NCI-H2029 treated with DMSO at 0.1 percent for 48 hours (cell line): Measurements from ENCODE around the gene SRGAP1.
"Not testable (repeated sequence)": the region's sequence is repeated elsewhere in the genome, so short reads cannot be mapped to it uniquely, and the experiment has no call there.

Experiments
- DNase-seq: peaks from one replicate; lab custom pipeline; 2025; lab: John Stamatoyannopoulos, UW

SRGAP1 gene

DNA sequence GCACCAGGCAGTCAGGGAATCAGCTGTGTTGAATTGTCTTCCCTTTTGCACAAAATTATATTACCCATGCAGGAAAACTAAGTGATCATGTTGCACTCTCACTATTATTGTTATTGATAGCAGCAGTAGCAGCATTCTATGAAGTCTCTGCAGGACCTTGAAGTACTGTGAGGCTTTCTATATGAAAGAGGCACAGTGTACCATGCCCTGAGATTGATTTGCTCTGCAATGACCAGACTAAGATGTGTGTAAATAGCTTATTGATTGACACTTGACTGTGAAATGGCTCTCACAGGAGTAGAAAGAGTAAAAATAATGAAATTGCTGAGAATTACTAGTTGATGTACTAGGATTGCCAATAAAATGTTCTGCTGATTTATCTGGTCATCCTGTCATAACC lies 277.7 kb downstream of the SRGAP1 start:
- DNase-seq = no peak

DNA sequence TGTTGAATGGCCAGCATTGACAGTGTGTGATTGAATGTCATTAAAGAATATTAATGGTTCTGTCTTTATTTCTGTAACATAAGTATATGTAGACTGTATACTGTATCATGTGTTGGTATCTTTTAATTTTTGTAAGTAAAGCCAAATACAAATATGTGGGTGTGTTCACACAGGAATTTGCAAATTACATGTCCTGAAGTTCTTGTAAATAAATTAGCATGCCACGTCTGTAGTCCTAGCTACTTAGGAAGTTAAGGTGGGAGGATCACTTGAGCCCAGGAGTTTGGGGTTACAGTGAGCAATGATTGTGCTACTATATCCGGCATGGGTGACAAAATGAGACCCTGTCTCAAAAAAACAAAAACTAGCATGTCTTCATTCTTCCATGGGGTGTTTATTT lies 278.5 kb downstream of the SRGAP1 start:
- no peak for DNase-seq

DNA sequence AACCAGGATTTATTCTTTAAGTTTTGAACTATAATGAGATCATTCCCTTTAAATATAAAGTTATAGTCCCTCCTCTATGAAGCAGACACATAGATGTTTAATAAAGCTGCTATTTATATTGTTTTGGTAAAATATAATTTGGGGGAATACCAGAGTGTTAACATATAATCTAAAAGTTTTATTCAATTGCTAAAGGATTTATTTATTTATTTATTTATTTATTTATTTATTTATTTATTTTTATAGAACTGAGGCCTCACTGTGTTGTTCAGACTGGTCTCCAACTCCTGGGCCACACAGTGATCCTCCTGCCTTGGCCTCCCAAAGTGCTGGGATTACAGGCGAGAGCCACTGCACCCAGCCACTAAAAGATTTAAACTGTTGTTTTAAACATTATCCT lies 278.9 kb downstream of the SRGAP1 start:
- no peak for DNase-seq

DNA sequence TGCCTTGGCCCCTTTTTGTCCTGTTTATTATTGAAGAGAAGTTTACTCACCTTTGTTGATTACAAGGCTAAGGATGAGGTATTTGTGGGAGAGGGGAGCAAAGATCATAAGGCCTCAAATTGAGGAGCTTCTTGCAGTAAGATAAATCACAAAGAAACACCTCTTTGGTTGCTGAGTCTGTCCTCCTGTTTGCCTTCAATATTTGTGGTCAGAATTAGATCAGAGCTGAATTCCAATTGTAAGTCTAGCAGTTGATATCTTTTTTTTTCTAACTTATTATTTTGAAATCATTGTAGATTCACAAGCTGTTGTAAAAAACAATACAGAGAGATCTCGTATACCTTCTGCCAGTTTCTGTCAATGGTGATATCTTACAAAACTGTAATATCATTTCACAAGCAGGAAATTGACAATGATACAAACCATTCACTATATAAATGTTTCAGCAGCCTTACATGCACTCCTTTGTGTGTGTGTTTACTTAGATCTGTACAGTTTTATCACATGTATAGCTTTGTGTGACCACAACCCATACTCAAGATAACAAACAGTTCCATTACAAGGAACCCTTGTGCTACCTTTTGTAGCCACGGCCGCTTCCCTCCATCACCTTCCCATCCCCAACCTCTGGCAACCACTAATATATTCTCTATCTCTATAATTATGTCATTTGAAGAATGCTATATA lies 280.2 kb downstream of the SRGAP1 start:
- peak; percentile 51 for DNase-seq

DNA sequence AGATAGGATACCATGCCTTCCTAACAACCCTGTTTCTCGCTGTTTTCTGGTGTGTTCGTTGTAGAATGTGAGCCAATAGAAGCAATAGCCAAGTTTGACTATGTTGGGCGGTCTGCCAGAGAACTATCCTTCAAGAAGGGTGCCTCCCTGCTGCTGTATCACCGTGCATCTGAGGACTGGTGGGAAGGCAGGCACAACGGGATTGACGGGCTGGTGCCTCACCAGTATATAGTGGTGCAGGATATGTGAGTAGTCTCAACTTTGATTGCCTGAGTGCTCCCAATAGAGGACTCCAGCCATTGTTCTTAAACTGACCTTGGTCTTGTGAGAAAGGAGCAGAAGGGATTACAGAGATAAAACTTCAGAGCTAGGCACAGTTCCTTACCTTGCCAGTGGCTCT lies 281.4 kb downstream of the SRGAP1 start:
- DNase-seq = no peak

DNA sequence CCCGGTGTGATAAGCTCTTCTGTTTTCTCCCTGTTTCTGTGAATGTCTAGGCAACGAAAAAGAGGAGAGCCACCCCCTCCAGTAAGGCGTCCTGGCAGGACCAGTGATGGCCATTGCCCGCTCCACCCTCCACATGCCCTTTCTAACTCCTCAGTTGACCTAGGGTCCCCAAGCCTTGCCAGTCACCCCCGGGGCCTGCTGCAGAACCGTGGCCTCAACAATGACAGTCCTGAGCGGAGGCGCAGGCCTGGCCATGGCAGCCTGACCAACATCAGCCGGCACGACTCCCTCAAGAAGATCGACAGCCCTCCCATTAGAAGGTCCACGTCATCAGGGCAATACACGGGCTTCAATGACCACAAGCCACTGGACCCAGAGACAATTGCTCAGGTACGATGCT lies 283.3 kb downstream of the SRGAP1 start:
- DNase-seq = no peak

DNA sequence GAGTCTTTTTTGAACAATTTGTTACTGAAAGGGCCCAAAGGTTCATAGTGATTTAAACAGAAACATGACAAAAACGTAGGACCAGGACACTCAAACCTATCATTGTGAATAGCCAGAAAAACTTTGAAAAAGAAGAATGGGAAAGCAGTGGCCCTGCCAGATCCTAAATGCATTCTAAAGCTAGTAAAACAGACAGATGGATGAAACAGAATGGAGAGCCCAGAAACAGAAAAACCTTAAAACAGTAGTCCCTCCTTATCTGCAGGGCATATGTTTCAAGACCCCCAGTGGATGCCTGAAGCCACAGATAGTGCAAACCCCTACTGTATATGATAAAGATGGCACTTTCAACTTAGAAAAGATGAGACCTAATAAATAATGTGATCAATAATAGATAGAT lies 283.9 kb downstream of the SRGAP1 start:
- no peak for DNase-seq

DNA sequence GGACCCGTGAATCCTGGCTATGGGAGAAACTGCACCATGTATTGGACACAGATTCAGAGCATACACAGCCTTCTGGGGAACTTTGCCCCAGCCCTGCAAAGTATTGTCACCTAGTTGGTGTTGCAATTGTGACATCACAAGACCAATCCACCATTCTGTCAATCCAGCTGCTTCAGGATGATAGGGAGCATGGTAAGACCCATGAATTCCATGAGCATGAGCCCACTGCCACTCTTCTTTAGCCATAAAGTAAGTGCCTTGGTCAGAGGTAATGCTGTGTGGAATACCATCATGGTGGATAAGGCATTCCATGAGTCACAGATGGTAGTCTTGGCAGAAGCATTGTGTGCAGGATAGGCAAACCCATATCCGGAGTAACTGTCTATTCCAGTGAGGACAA lies 286.0 kb downstream of the SRGAP1 start:
- DNase-seq = not testable (repeated sequence)

DNA sequence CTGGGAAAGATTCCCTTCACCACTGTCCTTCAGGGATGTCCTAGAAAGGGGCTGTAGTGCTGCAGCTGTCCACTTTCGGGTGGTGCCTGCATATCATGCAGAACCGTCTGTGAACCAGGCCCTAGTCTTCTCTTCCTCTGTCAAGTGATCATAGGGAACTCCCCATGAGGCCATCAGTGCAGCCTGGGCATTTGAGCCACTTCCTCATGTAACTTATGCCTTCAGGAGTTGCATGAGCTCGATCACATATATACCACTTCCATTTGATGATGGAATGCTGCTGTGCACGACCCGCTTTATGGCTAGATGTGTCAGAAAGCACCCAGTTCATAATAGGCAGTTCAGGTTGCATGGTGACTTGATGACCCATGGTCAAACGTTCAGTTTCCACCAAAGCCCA lies 287.0 kb downstream of the SRGAP1 start:
- not testable (repeated sequence) for DNase-seq

DNA sequence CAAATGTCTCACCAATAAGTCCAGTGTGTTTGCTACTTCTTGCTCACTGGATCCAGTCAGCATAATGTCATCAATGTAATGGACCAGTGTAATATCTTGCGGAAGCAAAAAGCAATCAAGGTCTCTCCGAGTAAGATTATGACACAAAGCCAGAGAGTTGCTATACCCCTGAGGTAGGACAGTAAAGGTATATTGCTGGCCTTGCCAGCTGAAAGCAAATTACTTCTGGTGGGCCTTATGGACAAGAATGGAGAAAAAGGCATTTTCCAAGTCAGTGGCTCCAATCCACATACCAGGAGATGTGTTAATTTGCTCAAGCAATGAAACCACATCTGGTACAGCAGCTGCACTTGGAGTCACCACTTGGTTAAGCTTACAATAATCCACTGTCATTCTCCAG lies 288.2 kb downstream of the SRGAP1 start:
- DNase-seq = not testable (repeated sequence)

DNA sequence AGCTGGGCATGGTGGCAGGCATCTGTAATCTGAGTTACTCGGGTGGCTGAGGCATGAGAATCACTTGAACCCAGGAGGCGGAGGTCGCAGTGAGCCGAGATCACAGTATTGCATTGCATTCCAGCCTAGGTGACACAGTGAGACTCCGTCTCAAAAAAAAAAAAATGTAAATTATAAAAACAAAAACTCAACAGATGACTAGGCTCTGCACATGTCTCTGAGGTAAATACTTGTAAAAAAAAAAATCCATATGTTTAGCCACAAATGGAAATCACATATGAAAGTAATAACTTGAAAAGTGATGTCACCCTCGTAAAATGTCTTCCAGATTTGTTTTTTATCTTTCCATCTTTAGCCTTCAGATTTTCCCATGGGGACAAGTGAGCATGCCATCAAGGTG lies 292.6 kb downstream of the SRGAP1 start:
- no peak for DNase-seq

DNA sequence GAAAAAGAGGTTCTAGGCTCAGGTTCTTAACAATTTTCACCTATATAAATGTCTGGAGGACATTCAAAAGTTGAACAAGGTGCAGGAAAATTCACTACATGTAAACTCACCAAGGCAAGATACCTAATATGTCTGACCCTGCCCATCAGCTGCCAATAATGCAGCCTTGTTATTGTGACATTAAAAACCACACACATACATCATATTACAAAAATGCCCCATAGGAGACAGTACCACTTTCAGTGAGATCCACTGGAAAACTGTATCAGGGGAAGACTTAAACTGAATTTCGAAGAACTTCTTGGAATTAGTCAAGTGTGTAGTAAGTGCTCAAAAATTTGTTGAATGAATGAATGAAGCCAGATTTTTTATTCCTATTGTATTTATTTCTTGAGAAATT lies 294.5 kb downstream of the SRGAP1 start:
- DNase-seq = no peak

DNA sequence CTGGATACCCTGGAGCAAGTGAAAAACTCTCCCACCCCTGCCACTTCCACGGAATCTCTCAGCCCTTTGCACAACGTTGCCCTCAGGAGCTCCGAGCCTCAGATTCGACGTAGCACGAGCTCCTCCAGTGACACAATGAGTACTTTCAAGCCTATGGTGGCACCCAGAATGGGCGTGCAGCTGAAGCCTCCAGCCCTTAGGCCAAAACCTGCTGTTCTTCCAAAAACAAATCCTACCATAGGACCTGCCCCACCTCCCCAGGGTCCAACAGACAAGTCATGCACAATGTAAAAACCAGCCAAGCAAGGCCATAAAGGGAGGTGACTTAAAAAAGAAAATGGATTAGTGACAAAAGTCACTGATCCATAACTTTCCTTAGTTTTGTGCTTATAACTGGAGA lies 297.9 kb downstream of the SRGAP1 start:
- DNase-seq = no peak

DNA sequence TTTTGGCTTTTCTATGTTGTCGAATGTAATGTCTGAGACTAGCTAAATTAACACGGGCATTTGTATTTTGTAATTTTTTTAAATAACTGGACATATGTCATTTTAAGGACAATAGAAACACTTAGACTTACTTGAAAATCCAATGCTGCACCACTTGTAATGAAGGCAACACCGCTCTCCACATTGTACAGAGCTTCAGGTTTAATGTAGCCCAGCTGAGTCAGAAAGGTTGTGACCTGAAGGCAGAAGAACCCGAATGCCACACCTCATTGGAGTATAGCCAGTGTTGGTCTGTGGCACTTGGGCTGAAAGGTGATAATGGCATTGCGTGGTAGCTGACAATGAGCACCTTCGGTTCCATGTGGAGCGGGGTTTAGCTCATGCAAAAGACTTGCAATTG lies 298.3 kb downstream of the SRGAP1 start:
- no peak for DNase-seq

DNA sequence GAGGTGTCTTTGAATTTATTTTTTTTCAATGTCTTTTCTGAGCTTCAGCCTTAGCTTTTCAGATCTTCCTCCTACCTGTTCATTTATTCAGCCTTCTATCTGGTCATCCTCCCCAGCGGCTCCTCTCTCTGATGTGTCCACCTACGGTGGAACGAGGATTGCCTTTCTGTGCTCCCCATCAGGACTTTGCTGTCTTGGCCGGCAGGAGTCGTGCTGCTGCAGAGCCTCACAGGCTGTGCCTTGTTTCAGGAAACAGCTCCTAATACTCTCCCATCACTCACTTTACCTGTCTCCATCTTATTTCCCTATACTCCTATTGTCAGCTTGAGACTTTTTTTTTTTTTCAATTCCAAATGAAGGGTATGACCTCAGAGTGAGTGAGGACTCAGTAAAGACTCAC lies 300.7 kb downstream of the SRGAP1 start:
- DNase-seq = no peak

DNA sequence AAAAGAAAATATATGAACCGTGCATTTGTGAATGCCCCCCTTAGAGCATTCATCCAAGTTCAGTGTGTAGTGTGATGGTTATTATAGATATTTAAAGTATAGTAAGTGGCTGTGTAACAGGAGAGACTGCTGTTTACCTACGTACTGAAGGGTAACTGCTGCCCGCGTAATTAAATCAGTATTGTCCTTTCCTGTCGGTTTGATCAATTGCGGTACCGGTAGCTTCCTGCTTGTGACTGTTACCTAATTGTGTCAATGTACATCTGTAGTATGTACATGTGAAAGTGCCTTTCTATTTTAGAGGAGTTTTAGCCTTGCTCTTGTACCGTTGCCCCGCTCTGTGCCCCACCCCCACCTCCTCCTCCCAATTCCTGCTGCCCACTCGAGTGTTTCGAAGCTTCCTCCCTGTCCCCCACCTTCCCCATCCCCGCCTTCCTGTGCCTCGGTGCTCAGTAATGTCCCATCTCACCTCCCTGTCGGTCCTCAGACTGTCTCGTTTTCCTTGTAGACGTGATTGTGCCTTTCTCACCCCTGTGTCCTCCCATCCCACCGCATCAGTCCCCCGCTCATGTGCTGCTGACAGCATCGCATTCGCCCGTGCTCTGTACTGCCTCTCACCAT lies 302.6 kb downstream of the SRGAP1 start:
- no peak for DNase-seq

DNA sequence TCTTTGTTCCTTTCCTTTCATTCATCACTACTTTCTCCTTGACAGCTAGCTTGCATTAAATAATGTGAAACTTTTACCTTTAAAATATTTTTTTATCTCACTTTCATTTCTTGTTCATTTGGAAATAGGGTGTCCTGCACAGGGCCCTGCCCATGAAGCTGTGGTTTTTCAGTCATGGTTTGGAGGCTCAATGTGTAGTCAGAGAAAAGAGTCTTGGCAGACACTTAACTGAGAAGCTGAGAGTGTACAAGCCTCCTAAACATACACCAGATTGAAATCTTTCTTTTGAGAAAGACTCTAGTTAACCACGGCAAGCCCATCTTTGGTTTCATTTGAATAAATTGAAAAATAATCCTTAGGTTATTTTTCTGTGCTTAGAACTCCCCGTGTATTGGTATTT lies 303.4 kb downstream of the SRGAP1 start:
- DNase-seq = no peak

DNA sequence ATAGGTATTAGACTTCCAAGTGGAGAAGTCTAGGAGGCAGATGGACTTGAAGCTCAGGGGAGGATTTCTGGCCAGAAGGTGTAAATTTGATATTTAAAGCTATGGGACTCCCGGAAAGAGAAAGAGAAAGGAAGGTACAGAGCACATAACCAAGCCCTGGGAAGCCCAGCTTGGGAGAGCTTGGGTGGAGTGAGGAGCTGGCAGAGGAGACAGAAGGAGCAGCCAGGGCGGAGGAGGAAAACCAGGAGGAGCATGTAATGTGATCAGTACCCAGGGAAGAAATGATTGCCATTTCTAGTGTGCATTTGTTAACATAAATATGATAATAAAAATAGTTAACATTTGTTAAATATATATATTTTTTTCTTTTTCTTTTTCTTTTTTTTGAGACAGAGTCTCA lies 310.2 kb downstream of the SRGAP1 start:
- DNase-seq = no peak

DNA sequence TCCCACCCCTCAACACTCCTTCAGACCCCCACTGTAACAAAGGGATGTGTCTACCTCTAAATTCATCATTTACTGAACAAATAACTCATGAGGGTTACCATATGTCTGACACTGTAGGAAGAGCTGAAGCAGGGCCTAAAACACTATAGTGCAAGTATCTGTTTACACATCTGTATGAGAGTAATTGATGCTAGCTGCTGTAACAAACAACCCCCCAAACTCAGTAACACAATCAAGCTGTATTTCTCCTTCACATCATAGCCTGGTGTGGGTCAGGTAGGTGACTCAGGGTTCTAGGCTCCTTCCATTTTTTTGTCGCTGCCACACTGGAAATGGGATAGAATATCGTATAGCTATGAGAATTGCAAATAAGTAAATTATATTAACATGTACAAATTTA lies 312.6 kb downstream of the SRGAP1 start:
- DNase-seq = no peak

DNA sequence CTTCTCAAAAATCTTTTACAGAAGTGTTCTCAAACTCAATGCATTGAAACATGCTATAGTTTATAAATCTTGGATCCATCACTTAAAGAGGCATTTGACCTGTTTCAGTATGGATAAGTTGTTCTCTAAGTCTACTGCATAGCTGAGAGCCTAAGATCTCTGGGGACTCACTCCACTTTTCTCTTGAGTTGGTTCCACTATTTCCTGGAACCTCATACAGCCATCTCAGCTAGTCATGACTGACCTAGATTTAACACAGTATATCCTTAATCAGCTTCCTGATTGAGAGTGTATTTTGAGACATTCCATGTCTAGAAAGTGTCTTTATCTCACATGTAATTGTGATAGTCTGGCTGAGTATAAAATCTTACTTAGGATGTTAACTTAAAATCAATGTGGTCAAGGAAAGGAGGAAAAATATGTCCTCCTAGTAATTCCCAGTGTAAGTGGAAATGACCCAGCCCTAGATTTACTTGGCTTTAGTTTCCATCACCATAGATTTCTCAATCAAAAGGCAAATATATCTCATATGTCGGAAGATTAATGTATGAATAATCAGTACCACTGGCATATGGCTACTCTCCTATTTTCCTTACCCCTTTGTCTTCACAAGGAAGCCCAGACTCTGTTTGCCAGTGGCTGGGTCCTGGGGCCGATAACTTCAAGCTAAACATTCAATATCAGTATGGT lies 315.7 kb downstream of the SRGAP1 start:
- DNase-seq = no peak

DNA sequence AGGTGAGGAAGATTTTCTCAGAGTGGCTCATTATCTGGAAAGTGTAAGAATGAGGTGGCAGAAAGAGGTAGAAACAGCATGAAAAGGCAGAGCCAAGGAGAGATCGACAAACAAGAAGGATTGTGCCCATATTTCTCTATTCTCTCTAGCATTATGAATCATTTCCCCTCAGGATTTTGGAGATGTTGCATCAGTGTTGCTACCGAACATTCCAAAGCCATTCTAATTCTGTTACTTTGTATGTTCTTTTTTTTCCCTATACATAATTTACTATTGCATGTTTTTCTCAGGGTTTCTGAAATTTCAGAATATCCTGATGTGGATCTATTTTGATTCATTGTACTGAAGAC lies 316.2 kb downstream of the SRGAP1 start:
- no peak for DNase-seq

DNA sequence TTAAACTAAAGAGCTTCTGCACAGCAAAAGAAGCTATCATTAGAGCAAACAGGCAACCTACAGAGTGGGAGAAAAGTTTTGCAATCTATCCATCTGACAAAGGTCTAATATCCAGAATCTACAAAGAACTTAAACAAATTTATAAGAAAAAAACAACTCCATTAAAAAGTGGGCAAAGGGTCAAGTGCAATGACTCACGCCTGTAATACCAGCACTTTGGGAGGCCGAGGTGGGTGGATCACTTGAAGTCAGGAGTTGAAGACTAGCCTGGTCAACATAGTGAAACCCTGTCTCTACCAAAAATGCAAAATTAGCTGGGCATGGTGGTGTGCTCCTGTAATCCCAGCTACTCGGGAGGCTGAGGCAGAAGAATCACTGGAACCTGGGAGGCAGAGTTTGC lies 322.1 kb downstream of the SRGAP1 start:
- DNase-seq = not testable (repeated sequence)

DNA sequence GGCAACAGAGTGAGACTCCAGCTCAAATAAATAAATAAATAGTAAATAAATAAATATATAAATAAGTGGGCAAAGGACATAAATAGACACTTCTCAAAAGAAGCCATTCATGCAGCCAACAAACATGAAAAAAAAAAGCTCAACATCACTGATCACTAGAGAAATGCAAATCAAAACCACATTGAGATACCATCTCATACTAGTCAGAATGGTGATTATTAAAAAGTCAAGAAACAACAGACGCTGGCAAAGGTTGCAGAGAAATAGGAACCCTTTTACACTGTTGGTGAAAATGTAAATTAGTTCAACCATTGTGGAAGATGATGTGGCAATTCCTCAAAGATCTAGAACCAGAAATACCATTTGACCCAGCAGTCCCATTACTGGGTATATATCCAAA lies 322.5 kb downstream of the SRGAP1 start:
- not testable (repeated sequence) for DNase-seq

DNA sequence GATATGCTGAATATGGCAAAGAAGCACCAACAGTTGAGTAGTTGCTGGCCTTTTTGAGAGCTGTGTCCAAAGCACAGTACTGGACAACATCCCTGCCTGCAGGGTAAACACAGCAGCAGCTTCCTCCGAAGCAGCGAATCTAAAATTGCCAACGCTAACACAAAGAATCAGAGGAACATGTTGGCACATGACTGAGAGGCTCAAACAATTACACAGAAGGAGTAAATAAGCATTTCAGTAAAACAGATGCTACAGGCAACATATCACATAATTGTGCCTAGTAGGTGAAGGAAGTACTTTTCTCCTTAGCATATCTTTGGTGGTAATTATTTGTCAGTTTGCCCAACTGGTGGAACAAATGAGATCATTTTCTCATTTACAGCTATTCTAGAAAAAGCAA lies 325.5 kb downstream of the SRGAP1 start:
- DNase-seq = no peak
